ENCODE data around the gene PLPP7.

PLPP7 gene

GRCh38 chr9:131296906-131297500 is 7.5 kb downstream of the PLPP7 start:
- no peak overlapping the region for H3K27ac ChIP-seq
- TF ChIP-seq CTCF (conservative IDR thresholded peaks at IDR 0.05) = no peak

- H3K27ac ChIP-seq = no peak overlapping the region
- TF ChIP-seq CTCF (conservative IDR thresholded peaks at IDR 0.05) = no peak
Observed at GRCh38 chr9:131297903-131298302, 8.4 kb downstream of the PLPP7 start.

GRCh38 chr9:131298341-131298740 is 8.8 kb downstream of the PLPP7 start:
- no peak for TF ChIP-seq CTCF (conservative IDR thresholded peaks at IDR 0.05)
- H3K27ac ChIP-seq = no peak overlapping the region

DNA sequence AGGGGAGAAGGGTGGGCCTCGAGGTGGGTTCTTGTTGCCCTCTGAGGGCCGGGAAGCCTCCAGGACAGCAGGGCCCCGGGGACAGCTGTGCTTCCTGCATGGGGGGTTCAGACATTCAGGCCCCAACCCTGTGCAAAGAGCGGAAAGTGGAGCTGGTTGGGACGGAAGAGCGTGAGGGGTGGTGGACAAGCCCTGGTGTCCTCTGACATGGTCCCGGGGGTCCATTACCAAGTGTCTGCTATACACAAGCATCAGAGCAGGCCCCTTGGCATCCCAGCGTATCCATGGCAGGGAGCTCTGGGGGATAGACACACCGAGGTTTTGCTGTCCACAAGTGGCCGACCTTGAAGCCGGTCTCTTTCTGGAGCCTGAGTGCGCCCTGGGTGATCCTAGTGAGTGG is 9.3 kb downstream of the PLPP7 start:
- TF ChIP-seq CTCF (conservative IDR thresholded peaks at IDR 0.05) = no peak
- no peak overlapping the region for H3K27ac ChIP-seq

DNA sequence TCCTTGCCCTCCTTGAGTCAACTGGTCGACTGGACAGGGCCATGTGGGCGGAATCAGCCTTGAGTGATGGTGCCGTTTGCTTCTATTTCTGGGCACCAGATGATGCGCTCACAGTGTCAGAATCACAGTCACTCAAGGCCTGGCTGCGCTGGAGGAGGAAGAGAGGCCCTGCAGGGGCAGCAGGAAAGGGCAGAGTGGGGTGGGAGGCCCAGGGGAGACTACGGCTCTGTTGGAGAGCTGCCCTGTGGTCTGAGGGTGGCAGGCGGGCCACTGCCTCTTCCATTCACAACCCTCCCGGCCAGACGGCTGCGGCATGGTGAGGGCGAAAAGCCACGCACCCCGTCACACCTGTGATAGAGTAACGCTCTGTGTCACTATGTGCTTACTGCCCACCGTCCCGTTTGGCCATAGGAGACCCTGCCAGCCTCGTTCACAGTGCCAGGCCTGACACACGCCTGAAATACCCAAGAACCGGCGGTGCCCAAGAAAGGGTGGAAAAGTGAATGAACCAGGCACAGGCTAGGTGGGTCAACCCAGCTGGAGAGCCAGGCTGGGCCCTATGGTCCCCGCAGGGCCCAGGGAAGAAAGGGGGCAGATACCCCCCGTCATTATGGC is 9.9 kb downstream of the PLPP7 start:
- TF ChIP-seq CTCF (conservative IDR thresholded peaks at IDR 0.05) = no peak
- H3K27ac ChIP-seq = no peak overlapping the region

DNA sequence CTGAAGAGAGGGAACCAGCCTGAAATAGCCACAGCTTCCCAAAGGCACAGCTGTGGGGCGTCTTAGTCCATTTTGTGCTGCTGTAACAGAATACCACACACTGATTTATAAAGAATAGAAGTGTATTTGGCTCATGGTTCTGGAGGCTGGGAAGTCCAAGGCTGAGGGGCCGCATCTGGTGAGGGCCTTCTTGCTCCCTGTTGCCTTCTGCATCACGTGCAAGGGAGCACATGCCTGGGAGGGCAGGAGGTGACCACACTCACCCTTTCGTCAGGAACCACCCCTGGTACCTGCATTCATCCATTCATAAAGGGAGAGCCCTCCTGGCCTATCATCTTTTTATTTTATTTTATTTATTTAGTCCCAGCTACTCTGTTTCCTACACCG is 10.4 kb downstream of the PLPP7 start:
- no peak for TF ChIP-seq CTCF (conservative IDR thresholded peaks at IDR 0.05)
- no peak overlapping the region for H3K27ac ChIP-seq

- no peak overlapping the region for H3K27ac ChIP-seq
- no peak for TF ChIP-seq CTCF (conservative IDR thresholded peaks at IDR 0.05)
Observed at GRCh38 chr9:131300444-131300843, 10.9 kb downstream of the PLPP7 start.
